Right lobe of liver (tissue), 6 donors: ENCODE measurements around the gene STOM. TPM values are rescaled to one million over a fixed set of nuclear protein-coding genes. Genes with fewer than 3 reads are reported as not detected.

ENCODE experiments used
- ATAC-seq, 4 donors: fragments of 200-7000 bp; cut with Tn5 transposase; one replicate each; pipeline ENCODE4 v1.9.1; 2020; ENCODE audit warnings: mild to moderate bottlenecking in 4 of 4, moderate library complexity in 4 of 4
- DNase-seq, 3 donors: peaks; one replicate each; pipeline ENCODE4 v3.0.0-alpha.2; 2020
- H3K27ac ChIP-seq, 3 donors: fragments of 200-600 bp; one replicate each; pipeline ENCODE4 v1.8.0; 2022
- H3K27me3 ChIP-seq, 2 donors: fragments of 200-600 bp; one replicate each; pipeline ENCODE4 v1.8.0; 2022
- H3K36me3 ChIP-seq, 4 donors: fragments of 200-600 bp; sonication (generic) in 1 of 4; one replicate each; pipeline versions ENCODE4 v1.5.1 to v1.8.0; 2017 to 2022; ENCODE audit warnings: control low read depth in 1 of 4
- H3K4me1 ChIP-seq, 4 donors: fragments of 200-600 bp; sonication (generic) in 1 of 4; one replicate each; pipeline versions ENCODE4 v1.5.1 to v1.8.0; 2017 to 2022; ENCODE audit warnings: control low read depth in 1 of 4
- H3K4me3 ChIP-seq, 3 donors: fragments of 200-600 bp; one replicate each; pipeline ENCODE4 v1.8.0; 2022
- H3K9me3 ChIP-seq, 4 donors: fragments of 200-600 bp; sonication (generic) in 1 of 4; one replicate each; pipeline versions ENCODE4 v1.5.1 to v1.8.0; 2017 to 2022; ENCODE audit warnings: control low read depth in 1 of 4
- POLR2A ChIP-seq: fragments of 450-650 bp; IDR thresholded peaks from one replicate; pipeline ENCODE4 v1.6.1; 2017; ENCODE audit warnings: antibody characterized with exemption, mild to moderate bottlenecking
- WGBS: methylation state at CpG from one replicate; pipeline ENCODE4 v1.1.6; 2018; ENCODE audit warnings: low coverage, low lambda C conversion rate; ENCODE audit not compliant: insufficient coverage; ENCODE audit errors: missing lambda C conversion rate; 5-methylcytosine and 5-hydroxymethylcytosine counted together
- intact Hi-C, 2 donors: fragments of 100-400 bp; cut with DNase I; formaldehyde crosslinking; loops; one replicate each; pipeline versions ENCODE4 v1.11.2 to v1.14.1; 2022
- total RNA-seq, 6 experiments: library from RNA; depleted of rRNA in 2 of 6; stranded (reverse); fragments of >200 nt in 2 of 6; fragmentation: NEBNext Ultra II Directional in 3 of 6; extraction: Animal tissue kit (Norgen Biotek cat#: 25700) in 3 of 6; gene quantifications; one replicate each; pipeline versions ENCODE4 v1.1.0 to v1.2.4, GENCODE V29; 2016 to 2023
- TF ChIP-seq, protein P1 (sequence below), 4 donors: fragments of 200-600 bp in 3 of 4; fragments of 450-650 bp in 1 of 4; IDR thresholded peaks; one replicate each; pipeline versions ENCODE4 v1.5.1 to v1.8.0; 2016 to 2022; ENCODE audit warnings: antibody characterized with exemption in 4 of 4, mild to moderate bottlenecking in 2 of 4
- donor health status: DM: no; HTN: yes; CAD: no.
- donor health status: DM: no; HTN: no; CAD: no.
- donor health status: DM: no; HTN: no; CAD: no.
- donor health status: DM: no; HTN: yes; CAD: no.
- donor health status: DM: no; HTN: yes; CAD: no.

Gene STOM
- total RNA-seq, 6 experiments from 2014 or later = 232 to 655 (median 443) TPM

DNA sequence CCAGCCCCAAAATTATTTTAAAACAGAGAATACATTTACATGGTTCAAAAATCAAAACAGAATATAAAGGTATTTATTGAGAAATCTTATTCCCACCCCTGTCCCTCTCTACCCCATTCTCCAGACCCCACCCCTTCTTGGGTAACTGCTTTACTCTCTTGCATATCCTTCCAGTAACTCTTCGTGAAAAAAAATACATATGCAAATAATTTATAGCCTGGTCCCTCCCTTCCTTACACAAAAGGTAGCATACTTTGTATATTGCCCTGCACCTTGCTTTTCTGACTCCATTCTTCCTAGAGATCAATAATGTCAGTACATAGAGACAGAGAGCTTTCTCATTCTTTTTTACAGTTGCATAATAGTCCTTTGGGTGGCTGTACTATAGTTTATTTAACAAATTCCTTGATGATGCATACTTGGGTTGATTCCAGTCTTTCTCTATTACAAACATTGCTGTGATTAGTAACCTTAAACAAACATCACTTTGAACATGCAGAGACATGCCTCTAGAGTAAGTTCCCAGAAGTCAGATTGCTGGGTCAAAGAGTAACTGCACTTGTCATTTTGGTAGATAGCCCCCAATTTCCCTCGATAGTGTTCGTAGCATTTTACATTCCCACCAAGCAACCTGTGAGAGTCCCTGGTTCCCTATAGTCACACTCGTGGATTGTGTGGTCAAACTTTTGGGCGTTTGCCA lies 47.9 kb downstream of the STOM start:
- peak in 1 of 3 donors; percentile 43 for DNase-seq
- Histone ChIP-seq H3K27ac (peak overlapping the region; percentile 85 to 96 (median 85)), H3K27me3 (no peaks in the 10 kb centered on the region), H3K4me1 (peaks cover 0 to 45% (median 20%) of the 10 kb centered on the region in 4 donors), H3K36me3 (peaks cover 0 to 2% (median 0%) of the 10 kb centered on the region in 4 donors), H3K9me3 (no peaks in the 10 kb centered on the region), H3K4me3 (no peak overlapping the region)
- peak; percentile 12 to 68 (median 43) for ATAC-seq
- intact Hi-C loops = loop anchor here (5.0 kb wide), 1 partner anchor 50 kb away; the partner anchor contains the start of gene STOM (in 2 of the 2)
- TF ChIP-seq, protein P1, sequence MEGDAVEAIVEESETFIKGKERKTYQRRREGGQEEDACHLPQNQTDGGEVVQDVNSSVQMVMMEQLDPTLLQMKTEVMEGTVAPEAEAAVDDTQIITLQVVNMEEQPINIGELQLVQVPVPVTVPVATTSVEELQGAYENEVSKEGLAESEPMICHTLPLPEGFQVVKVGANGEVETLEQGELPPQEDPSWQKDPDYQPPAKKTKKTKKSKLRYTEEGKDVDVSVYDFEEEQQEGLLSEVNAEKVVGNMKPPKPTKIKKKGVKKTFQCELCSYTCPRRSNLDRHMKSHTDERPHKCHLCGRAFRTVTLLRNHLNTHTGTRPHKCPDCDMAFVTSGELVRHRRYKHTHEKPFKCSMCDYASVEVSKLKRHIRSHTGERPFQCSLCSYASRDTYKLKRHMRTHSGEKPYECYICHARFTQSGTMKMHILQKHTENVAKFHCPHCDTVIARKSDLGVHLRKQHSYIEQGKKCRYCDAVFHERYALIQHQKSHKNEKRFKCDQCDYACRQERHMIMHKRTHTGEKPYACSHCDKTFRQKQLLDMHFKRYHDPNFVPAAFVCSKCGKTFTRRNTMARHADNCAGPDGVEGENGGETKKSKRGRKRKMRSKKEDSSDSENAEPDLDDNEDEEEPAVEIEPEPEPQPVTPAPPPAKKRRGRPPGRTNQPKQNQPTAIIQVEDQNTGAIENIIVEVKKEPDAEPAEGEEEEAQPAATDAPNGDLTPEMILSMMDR (IDR thresholded peaks at IDR 0.05) = no peak
- TF ChIP-seq POLR2A = no peak
- WGBS = 7% methylated on average over 5 of the region's 5 CpGs

DNA sequence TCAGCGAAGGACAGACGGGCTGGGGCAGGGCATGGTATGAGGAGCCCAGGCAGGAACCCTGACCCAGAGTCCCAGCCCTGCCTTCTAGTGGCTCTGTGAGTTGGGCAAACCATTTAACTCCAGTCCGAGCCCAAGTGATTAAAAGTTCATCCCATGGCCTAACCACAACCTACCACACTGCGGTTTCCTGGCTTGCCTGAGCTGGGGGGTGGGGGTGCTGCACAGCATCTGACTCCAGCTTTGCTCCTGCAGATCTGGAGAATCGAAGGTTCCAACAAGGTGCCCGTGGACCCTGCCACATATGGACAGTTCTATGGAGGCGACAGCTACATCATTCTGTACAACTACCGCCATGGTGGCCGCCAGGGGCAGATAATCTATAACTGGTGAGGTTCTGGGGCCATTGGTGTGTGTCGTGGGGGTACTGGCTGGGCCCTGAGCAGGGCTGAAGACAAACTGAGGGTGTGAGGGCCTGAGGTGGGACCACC lies 49.0 kb downstream of the STOM start:
- intact Hi-C loops = loop anchor here (5.0 kb wide), 1 partner anchor 51 kb away; the partner anchor contains the start of gene STOM (in 2 of the 2)
- peaks cover 0 to 38% (median 17%) of the 10 kb centered on the region in 4 donors for H3K4me1 ChIP-seq
- H3K27ac ChIP-seq = peak overlapping the region; percentile 26 to 96 (median 85)
- no peak overlapping the region for H3K4me3 ChIP-seq
- DNase-seq (no peak), ATAC-seq (no peak)
- peaks cover 0 to 2% (median 0%) of the 10 kb centered on the region in 4 donors for H3K36me3 ChIP-seq
- WGBS = 88% methylated on average over 2 of the region's 10 CpGs
- no peaks in the 10 kb centered on the region for H3K9me3 ChIP-seq
- H3K27me3 ChIP-seq = no peaks in the 10 kb centered on the region
- no peak for TF ChIP-seq POLR2A
- TF ChIP-seq, protein P1 (IDR thresholded peaks at IDR 0.05) = no peak

DNA sequence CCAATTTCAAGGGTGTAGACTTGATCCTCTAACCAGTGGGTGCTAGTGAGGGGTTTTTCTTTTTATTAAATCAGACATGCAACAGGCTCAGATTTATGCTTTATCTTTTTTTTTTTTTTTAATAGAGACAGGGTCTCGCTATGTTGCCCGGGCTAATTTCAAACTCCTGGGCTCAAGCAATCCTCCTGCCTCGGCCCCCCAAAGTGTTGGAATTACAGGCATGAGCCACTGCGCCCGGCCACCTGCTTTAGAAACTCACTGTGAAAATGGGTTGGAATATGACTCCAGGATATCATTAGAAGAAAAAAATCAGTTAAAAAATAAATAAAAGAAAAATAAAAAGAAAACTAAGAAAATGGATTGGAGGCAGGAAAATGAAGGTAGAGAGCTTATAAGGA lies 50.7 kb downstream of the STOM start:
- Histone ChIP-seq H3K4me3 (no peak overlapping the region), H3K9me3 (no peaks in the 10 kb centered on the region), H3K27ac (peak overlapping the region in 1 of 3 donors; percentile 11), H3K27me3 (no peaks in the 10 kb centered on the region), H3K36me3 (no peaks in the 10 kb centered on the region), H3K4me1 (peaks cover 0 to 38% (median 13%) of the 10 kb centered on the region in 4 donors)
- no peak for ATAC-seq
- intact Hi-C loops = no loop called here
- no peak for TF ChIP-seq POLR2A
- TF ChIP-seq, protein P1 (IDR thresholded peaks at IDR 0.05) = no peak
- WGBS = 88% methylated on average over 5 of the region's 5 CpGs
- DNase-seq = peak in 1 of 3 donors; percentile 40

- Histone ChIP-seq H3K27ac (peak overlapping the region in 1 of 3 donors; percentile 3), H3K4me1 (peaks cover 0 to 38% (median 13%) of the 10 kb centered on the region in 4 donors), H3K9me3 (no peaks in the 10 kb centered on the region), H3K27me3 (no peaks in the 10 kb centered on the region), H3K4me3 (no peak overlapping the region), H3K36me3 (no peaks in the 10 kb centered on the region)
- DNase-seq = peak in 1 of 3 donors; percentile 50
- TF ChIP-seq, protein P1 (IDR thresholded peaks at IDR 0.05) = no peak
- no peak for TF ChIP-seq POLR2A
- ATAC-seq = no peak
- intact Hi-C loops = no loop called here
- 54% methylated on average over 3 of the region's 19 CpGs for WGBS
These were observed 51.2 kb downstream of the STOM start for GRCh38 chr9:121318631-121319382.
